IMR-90 (cell line): Measurements from ENCODE around the gene CYCS. TPM values are rescaled to one million over a fixed set of nuclear protein-coding genes. Genes with fewer than 3 reads are reported as not detected.

ENCODE experiments used
- ATAC-seq: fragments of 200-7000 bp; cut with Tn5 transposase; 2 replicates; pipeline ENCODE4 v1.9.1; 2020; ENCODE audit warnings: low read depth, mild to moderate bottlenecking, moderate library complexity
- BruUV-seq: library from RNA; stranded (reverse); fragments of 400-500 nt; replicated peaks from 2 replicates; lab custom pipeline; 2021; lab: Mats Ljungman, UMichigan
- CTCF ChIA-PET: fragments of 300-600 bp; formaldehyde crosslinking; extraction: SDS; loops from one replicate; lab custom pipeline; 2021; ENCODE audit warnings: antibody characterized with exemption; lab: Yijun Ruan, JAX
- POLR2A ChIA-PET: fragments of 300-600 bp; sonication (Branson Sonifier 250); formaldehyde crosslinking; loops from one replicate; lab custom pipeline; 2022; ENCODE audit warnings: antibody characterized with exemption; ENCODE audit not compliant: unreplicated experiment; lab: Charles Lee
- DNase-seq: peaks from one replicate; pipeline ENCODE4 v3.0.0; 2013
- H2AFZ ChIP-seq: replicated peaks from 2 replicates; pipeline ENCODE3; 2013; ENCODE audit warnings: low read length, mild to moderate bottlenecking; ENCODE audit not compliant: poor library complexity
- H2AK5ac ChIP-seq: 2 replicates; pipeline ENCODE4 v1.6.1; 2013; ENCODE audit warnings: low read depth, low read length, inconsistent platforms
- H2AK9ac ChIP-seq: replicated peaks from 2 replicates; pipeline ENCODE3; 2013; ENCODE audit warnings: mild to moderate bottlenecking, low read depth, low read length, moderate library complexity; ENCODE audit not compliant: poor library complexity
- H2BK120ac ChIP-seq: 2 replicates; pipeline ENCODE4 v1.6.1; 2013; ENCODE audit warnings: low read depth, low read length, inconsistent platforms
- H2BK15ac ChIP-seq: 3 replicates; pipeline ENCODE4 v1.6.1; 2013; ENCODE audit warnings: low read depth, low read length, inconsistent platforms
- H2BK20ac ChIP-seq: 2 replicates; pipeline ENCODE4 v1.6.1; 2013; ENCODE audit warnings: low read depth, mild to moderate bottlenecking, inconsistent platforms, low read length, moderate library complexity
- H2BK5ac ChIP-seq: 2 replicates; pipeline ENCODE4 v1.6.1; 2013; ENCODE audit warnings: mild to moderate bottlenecking, low read depth, low read length, inconsistent platforms; ENCODE audit not compliant: poor library complexity, severe bottlenecking
- H3K14ac ChIP-seq: replicated peaks from 2 replicates; pipeline ENCODE4 v1.6.1; 2013; ENCODE audit warnings: low read depth, low read length, inconsistent platforms
- H3K18ac ChIP-seq: 2 replicates; pipeline ENCODE4 v1.6.1; 2013; ENCODE audit warnings: low read depth, low read length, control low read depth
- H3K23ac ChIP-seq: 2 replicates; pipeline ENCODE4 v1.6.1; 2013; ENCODE audit warnings: low read depth, low read length, inconsistent platforms
- H3K27ac ChIP-seq: 2 replicates; pipeline ENCODE4 v1.5.1; 2013; ENCODE audit warnings: mild to moderate bottlenecking, control low read depth, low read length; ENCODE audit not compliant: insufficient read depth
- H3K27me3 ChIP-seq: 2 replicates; pipeline ENCODE4 v1.6.1; 2013; ENCODE audit warnings: low read length; ENCODE audit not compliant: control insufficient read depth, insufficient read depth
- H3K36me3 ChIP-seq: 2 replicates; pipeline ENCODE4 v1.6.1; 2013; ENCODE audit warnings: low read length, mixed read lengths; ENCODE audit not compliant: control insufficient read depth, insufficient read depth
- H3K4ac ChIP-seq: 2 replicates; pipeline ENCODE4 v1.6.1; 2013; ENCODE audit warnings: low read depth, low read length, inconsistent platforms
- H3K4me1 ChIP-seq: 2 replicates; pipeline ENCODE4 v1.6.1; 2013; ENCODE audit warnings: low read length, mixed read lengths; ENCODE audit not compliant: control insufficient read depth, insufficient read depth
- H3K4me2 ChIP-seq: 2 replicates; pipeline ENCODE4 v1.6.1; 2013; ENCODE audit warnings: low read depth, mild to moderate bottlenecking, control low read depth, low read length, moderate library complexity
- H3K4me3 ChIP-seq: 2 replicates; pipeline ENCODE4 v1.5.1; 2013; ENCODE audit warnings: low read depth, mild to moderate bottlenecking, control low read depth, low read length, moderate library complexity; ENCODE audit not compliant: insufficient read depth
- H3K56ac ChIP-seq: 2 replicates; pipeline ENCODE4 v1.6.1; 2013; ENCODE audit warnings: low read length, inconsistent platforms; ENCODE audit not compliant: insufficient read depth; ENCODE audit errors: extremely low read depth
- H3K79me1 ChIP-seq, 2 experiments: 2 replicates each; pipeline ENCODE4 v1.6.1; 2013; ENCODE audit warnings: low read length in 2 of 2, inconsistent platforms in 1 of 2, low read depth in 1 of 2
- H3K9ac ChIP-seq: 2 replicates; pipeline ENCODE4 v1.6.1; 2013; ENCODE audit warnings: low read depth, low read length, control low read depth
- H3K9me1 ChIP-seq: 2 replicates; pipeline ENCODE4 v1.6.1; 2013; ENCODE audit warnings: low read length, inconsistent platforms; ENCODE audit not compliant: insufficient read depth
- H3K9me3 ChIP-seq: 2 replicates; pipeline ENCODE4 v1.6.1; 2013; ENCODE audit warnings: low read length; ENCODE audit not compliant: control insufficient read depth, insufficient read depth
- H4K20me1 ChIP-seq: 2 replicates; pipeline ENCODE4 v1.6.1; 2013; ENCODE audit warnings: low read length, inconsistent platforms; ENCODE audit not compliant: insufficient read depth
- H4K5ac ChIP-seq: 2 replicates; pipeline ENCODE4 v1.6.1; 2013; ENCODE audit warnings: mild to moderate bottlenecking, low read depth, low read length, control low read depth
- H4K8ac ChIP-seq, 2 experiments: 2 replicates each; pipeline ENCODE4 v1.6.1; 2013; ENCODE audit warnings: low read depth in 2 of 2, low read length in 2 of 2, control low read depth in 1 of 2, inconsistent platforms in 1 of 2
- H4K91ac ChIP-seq: 2 replicates; pipeline ENCODE4 v1.6.1; 2013; ENCODE audit warnings: low read depth, low read length, inconsistent platforms; ENCODE audit not compliant: insufficient read depth
- BHLHE40 ChIP-seq: fragments of 150-350 bp; IDR thresholded peaks from 2 replicates; pipeline ENCODE4 v1.6.1; 2016; ENCODE audit warnings: mild to moderate bottlenecking, low read depth, low read length
- CHD1 ChIP-seq: IDR thresholded peaks from 2 replicates; pipeline ENCODE4 v1.6.1; 2012; ENCODE audit warnings: low read depth, low read length, improper control_type of control experiment
- FOS ChIP-seq: fragments of 150-350 bp; IDR thresholded peaks from 2 replicates; pipeline ENCODE4 v1.6.1; 2016; ENCODE audit warnings: low read depth, low read length
- MAZ ChIP-seq: IDR thresholded peaks from 2 replicates; pipeline ENCODE4 v1.6.1; 2012; ENCODE audit warnings: low read depth, mild to moderate bottlenecking, low read length, improper control_type of control experiment, moderate library complexity, borderline replicate concordance
- MXI1 ChIP-seq: IDR thresholded peaks from 2 replicates; pipeline ENCODE4 v1.6.1; 2012; ENCODE audit warnings: low read depth, mild to moderate bottlenecking, low read length, moderate library complexity, borderline replicate concordance
- NFE2L2 ChIP-seq: fragments of 150-350 bp; IDR thresholded peaks from 2 replicates; pipeline ENCODE4 v1.6.1; 2016; ENCODE audit warnings: low read depth, mild to moderate bottlenecking, low read length
- POLR2A ChIP-seq: IDR thresholded peaks from 2 replicates; pipeline ENCODE4 v1.6.1; 2012; ENCODE audit warnings: mild to moderate bottlenecking, low read depth, low read length
- RAD21 ChIP-seq: IDR thresholded peaks from 2 replicates; pipeline ENCODE4 v1.6.1; 2012; ENCODE audit warnings: low read length, improper control_type of control experiment
- SMC3 ChIP-seq: fragments of 150-350 bp; IDR thresholded peaks from 2 replicates; pipeline ENCODE4 v1.6.1; 2016; ENCODE audit warnings: low read depth, mild to moderate bottlenecking, antibody characterized with exemption, low read length, moderate library complexity
- WGBS, 2 experiments: methylation state at CpG; one replicate each; pipeline versions ENCODE4 v1.1.5 to v1.1.7; 2013; ENCODE audit warnings: missing lambda C conversion rate in 2 of 2; ENCODE audit not compliant: insufficient read length in 1 of 2; ENCODE audit errors: extremely low coverage in 2 of 2; 5-methylcytosine and 5-hydroxymethylcytosine counted together
- dilution Hi-C: fragments of 300-500 bp; cut with HindIII; formaldehyde crosslinking; loops from one replicate; pipeline ENCODE4 v1.14.3; 2018; ENCODE audit warnings: low sequenced_read_pairs; ENCODE audit not compliant: unreplicated experiment
- in situ Hi-C: fragments of 300-500 bp; cut with MboI; formaldehyde crosslinking; loops from 3 replicates; pipeline ENCODE4 v1.14.3; 2019; ENCODE audit warnings: low sequenced_read_pairs, inconsistent platforms, mixed read lengths
- intact Hi-C: fragments of 100-400 bp; cut with micrococcal nuclease; formaldehyde crosslinking; loops from 2 replicates; pipeline ENCODE4 v1.10.0; 2022
- polyA plus RNA-seq, 3 experiments: library from polyadenylated mRNA; depleted of rRNA; stranded (reverse); fragments of >200 nt; gene quantifications; 2 replicates each; pipeline ENCODE4 v1.2.3, GENCODE V29; 2012; ENCODE audit warnings: low replicate concordance in 1 of 3
- total RNA-seq: library from RNA; depleted of rRNA; stranded (reverse); fragments of >200 nt; gene quantifications from 2 replicates; pipeline ENCODE4 v1.2.3, GENCODE V29; 2012
- TF ChIP-seq, protein P1 (sequence below): fragments of 150-350 bp; IDR thresholded peaks from 2 replicates; pipeline ENCODE4 v1.6.1; 2017; ENCODE audit warnings: mild to moderate bottlenecking, antibody characterized with exemption, low read length, low read depth
- TF ChIP-seq, protein P2 (sequence below): fragments of 150-350 bp; IDR thresholded peaks from 2 replicates; pipeline ENCODE4 v1.6.1; 2016; ENCODE audit warnings: low read depth, mild to moderate bottlenecking, low read length, moderate library complexity, borderline replicate concordance

Gene CYCS
- total and polyA plus RNA-seq, 2 of the 4 experiments (the other 2 are of a cell fraction): 22.9 to 59.0 TPM

DNA sequence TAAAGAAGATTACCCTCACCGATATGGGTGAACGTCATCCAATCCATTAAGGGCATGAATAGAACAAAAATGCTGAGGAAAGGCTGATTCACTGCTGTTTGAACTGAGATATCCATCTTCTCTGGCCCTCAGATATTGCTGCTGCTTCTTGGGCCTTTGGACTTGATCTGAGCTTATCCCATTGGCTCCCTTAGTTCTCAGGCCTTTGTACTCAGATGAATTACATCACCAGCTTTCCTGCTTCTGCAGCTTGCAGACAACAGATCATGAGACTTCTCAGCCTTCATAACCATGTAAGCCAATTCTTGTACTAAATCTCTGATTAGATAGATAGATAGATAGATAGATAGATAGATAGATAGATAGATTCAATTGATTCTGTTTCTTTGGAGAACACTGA, 40.2 kb downstream of the CYCS start:
- no peak for DNase-seq
- in situ Hi-C loops: no loop called here
- H3K4ac ChIP-seq: no peak overlapping the region
- H3K18ac ChIP-seq: no peak overlapping the region
- ChIA-PET POLR2A (no interaction called here), CTCF (no interaction called here)
- no peak overlapping the region for H2AK9ac ChIP-seq
- dilution Hi-C loops: loop anchor here (25.0 kb wide), 1 partner anchor 273 kb away; no protein-coding TSS in a partner anchor
- no peak overlapping the region for H4K5ac ChIP-seq
- H4K20me1 ChIP-seq: no peaks in the 10 kb centered on the region
- BruUV-seq: no TSS peak
- no peak overlapping the region for H3K27ac ChIP-seq
- no peaks in the 10 kb centered on the region for H3K27me3 ChIP-seq
- H3K36me3 ChIP-seq: no peaks in the 10 kb centered on the region
- no peak overlapping the region for H4K8ac ChIP-seq
- H2AK5ac ChIP-seq: no peak overlapping the region
- 92% methylated on average over 2 of the region's 2 CpGs; no CpG with 5 or more reads in 1 of the 2 experiments for WGBS, 2 experiments
- no peak overlapping the region for H2BK20ac ChIP-seq
- H3K4me2 ChIP-seq: no peak overlapping the region
- H3K9ac ChIP-seq: no peak overlapping the region
- no peak overlapping the region for H2BK15ac ChIP-seq
- no peak for ATAC-seq
- no peak overlapping the region for H2AFZ ChIP-seq
- no peak overlapping the region for H3K14ac ChIP-seq
- no peak overlapping the region for H2BK5ac ChIP-seq
- no peaks in the 10 kb centered on the region for H3K4me1 ChIP-seq
- no peak for TF ChIP-seq RAD21
- TF ChIP-seq POLR2A: no peak
- TF ChIP-seq, protein P1, sequence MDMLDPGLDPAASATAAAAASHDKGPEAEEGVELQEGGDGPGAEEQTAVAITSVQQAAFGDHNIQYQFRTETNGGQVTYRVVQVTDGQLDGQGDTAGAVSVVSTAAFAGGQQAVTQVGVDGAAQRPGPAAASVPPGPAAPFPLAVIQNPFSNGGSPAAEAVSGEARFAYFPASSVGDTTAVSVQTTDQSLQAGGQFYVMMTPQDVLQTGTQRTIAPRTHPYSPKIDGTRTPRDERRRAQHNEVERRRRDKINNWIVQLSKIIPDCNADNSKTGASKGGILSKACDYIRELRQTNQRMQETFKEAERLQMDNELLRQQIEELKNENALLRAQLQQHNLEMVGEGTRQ: no peak
- no peak for TF ChIP-seq BHLHE40
- TF ChIP-seq CHD1: no peak
- no peak for TF ChIP-seq MAZ
- TF ChIP-seq, protein P2, sequence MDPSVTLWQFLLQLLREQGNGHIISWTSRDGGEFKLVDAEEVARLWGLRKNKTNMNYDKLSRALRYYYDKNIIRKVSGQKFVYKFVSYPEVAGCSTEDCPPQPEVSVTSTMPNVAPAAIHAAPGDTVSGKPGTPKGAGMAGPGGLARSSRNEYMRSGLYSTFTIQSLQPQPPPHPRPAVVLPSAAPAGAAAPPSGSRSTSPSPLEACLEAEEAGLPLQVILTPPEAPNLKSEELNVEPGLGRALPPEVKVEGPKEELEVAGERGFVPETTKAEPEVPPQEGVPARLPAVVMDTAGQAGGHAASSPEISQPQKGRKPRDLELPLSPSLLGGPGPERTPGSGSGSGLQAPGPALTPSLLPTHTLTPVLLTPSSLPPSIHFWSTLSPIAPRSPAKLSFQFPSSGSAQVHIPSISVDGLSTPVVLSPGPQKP: no peak
- no peak for TF ChIP-seq NFE2L2
- no peak for TF ChIP-seq FOS
- TF ChIP-seq SMC3: no peak
- TF ChIP-seq MXI1: no peak
- no peaks in the 10 kb centered on the region for H3K9me1 ChIP-seq
- H3K79me1 ChIP-seq: no peaks in the 10 kb centered on the region
- H4K91ac ChIP-seq: no peak overlapping the region
- no peak overlapping the region for H3K56ac ChIP-seq
- H3K23ac ChIP-seq: no peak overlapping the region
- H3K4me3 ChIP-seq: no peak overlapping the region
- no peak overlapping the region for H2BK120ac ChIP-seq
- H3K9me3 ChIP-seq: no peaks in the 10 kb centered on the region
- intact Hi-C loops: no loop called here
